ENCODE data around the gene ENPP1. TPM values are rescaled to one million over a fixed set of nuclear protein-coding genes. Genes with fewer than 3 reads are reported as not detected.

ENPP1 gene
- total RNA-seq, 1 donor from 2014 or later: 14.7 TPM

- no peaks in the 10 kb centered on the region for H3K9me3 ChIP-seq
- intact Hi-C loops (cut with DNase I): no loop called here
- no peak for DNase-seq (ENCODE audit: extremely low spot score in 2 of 2)
- no peak overlapping the region for H3K4me3 ChIP-seq
- H3K36me3 ChIP-seq: no peaks in the 10 kb centered on the region
- no peak for TF ChIP-seq POLR2A (IDR thresholded peaks at IDR 0.05)
- TF ChIP-seq CTCF (IDR thresholded peaks at IDR 0.05): no peak
- no peak for TF ChIP-seq POLR2AphosphoS5 (IDR thresholded peaks at IDR 0.05; ENCODE audit: insufficient read depth in 1 of 2, low read depth in 1 of 2)
- no peak overlapping the region for H3K27ac ChIP-seq
- no peaks in the 10 kb centered on the region for H3K4me1 ChIP-seq
- H3K27me3 ChIP-seq: no peaks in the 10 kb centered on the region
These were observed 30.2 kb downstream of the ENPP1 start for GRCh38 chr6:131838051-131838450.

GRCh38 chr6:131839388-131839787, 31.6 kb downstream of the ENPP1 start:
- no peaks in the 10 kb centered on the region for H3K27me3 ChIP-seq
- no peaks in the 10 kb centered on the region for H3K9me3 ChIP-seq
- H3K27ac ChIP-seq: no peak overlapping the region
- H3K4me1 ChIP-seq: no peaks in the 10 kb centered on the region
- no peak for TF ChIP-seq POLR2A (IDR thresholded peaks at IDR 0.05)
- no peak for TF ChIP-seq CTCF (IDR thresholded peaks at IDR 0.05)
- TF ChIP-seq POLR2AphosphoS5 (IDR thresholded peaks at IDR 0.05; ENCODE audit: insufficient read depth in 1 of 2, low read depth in 1 of 2): no peak
- no peaks in the 10 kb centered on the region for H3K36me3 ChIP-seq
- intact Hi-C loops (cut with DNase I): no loop called here
- DNase-seq (ENCODE audit: extremely low spot score in 2 of 2): no peak
- H3K4me3 ChIP-seq: no peak overlapping the region

GRCh38 chr6:131840441-131840840, 32.6 kb downstream of the ENPP1 start:
- intact Hi-C loops (cut with DNase I): no loop called here
- no peaks in the 10 kb centered on the region for H3K9me3 ChIP-seq
- no peak for DNase-seq (ENCODE audit: extremely low spot score in 2 of 2)
- no peaks in the 10 kb centered on the region for H3K27me3 ChIP-seq
- no peak for TF ChIP-seq CTCF (IDR thresholded peaks at IDR 0.05)
- no peak for TF ChIP-seq POLR2AphosphoS5 (IDR thresholded peaks at IDR 0.05; ENCODE audit: insufficient read depth in 1 of 2, low read depth in 1 of 2)
- no peak for TF ChIP-seq POLR2A (IDR thresholded peaks at IDR 0.05)
- no peaks in the 10 kb centered on the region for H3K4me1 ChIP-seq
- H3K36me3 ChIP-seq: no peaks in the 10 kb centered on the region
- H3K27ac ChIP-seq: no peak overlapping the region
- H3K4me3 ChIP-seq: no peak overlapping the region

GRCh38 chr6:131840936-131841583, 33.2 kb downstream of the ENPP1 start:
- Histone ChIP-seq H3K36me3 (no peaks in the 10 kb centered on the region), H3K9me3 (no peaks in the 10 kb centered on the region), H3K4me1 (no peaks in the 10 kb centered on the region), H3K27ac (no peak overlapping the region), H3K27me3 (no peaks in the 10 kb centered on the region), H3K4me3 (no peak overlapping the region)
- DNase-seq (ENCODE audit: extremely low spot score in 2 of 2): no peak
- intact Hi-C loops (cut with DNase I): no loop called here
- no peak for TF ChIP-seq POLR2AphosphoS5 (IDR thresholded peaks at IDR 0.05; ENCODE audit: insufficient read depth in 1 of 2, low read depth in 1 of 2)
- TF ChIP-seq POLR2A (IDR thresholded peaks at IDR 0.05): no peak
- TF ChIP-seq CTCF (IDR thresholded peaks at IDR 0.05): no peak

- Histone ChIP-seq H3K27me3 (no peaks in the 10 kb centered on the region), H3K9me3 (no peaks in the 10 kb centered on the region), H3K36me3 (no peaks in the 10 kb centered on the region), H3K4me3 (no peak overlapping the region), H3K27ac (no peak overlapping the region), H3K4me1 (no peaks in the 10 kb centered on the region)
- no peak for DNase-seq (ENCODE audit: extremely low spot score in 2 of 2)
- intact Hi-C loops (cut with DNase I): no loop called here
- TF ChIP-seq POLR2AphosphoS5 (IDR thresholded peaks at IDR 0.05; ENCODE audit: insufficient read depth in 1 of 2, low read depth in 1 of 2) (no peak), CTCF (IDR thresholded peaks at IDR 0.05) (no peak), POLR2A (IDR thresholded peaks at IDR 0.05) (no peak)
These were observed 35.9 kb downstream of the ENPP1 start for GRCh38 chr6:131843768-131844167.

Data from vagina (tissue), 2 donors.